Colonic mucosa (tissue), 4 donors: ENCODE data around the gene PAX2. TPM values are rescaled to one million over a fixed set of nuclear protein-coding genes. Genes with fewer than 3 reads are reported as not detected.

Experiments used
- DNase-seq: peaks from one replicate; pipeline ENCODE4 v3.0.0-alpha.2; 2020
- H3K27ac ChIP-seq: fragments of 200-600 bp; one replicate; pipeline ENCODE4 v1.8.0; 2021
- H3K27me3 ChIP-seq: fragments of 200-600 bp; one replicate; pipeline ENCODE4 v1.8.0; 2021
- H3K36me3 ChIP-seq: fragments of 200-600 bp; one replicate; pipeline ENCODE4 v1.8.0; 2021
- H3K4me1 ChIP-seq: fragments of 200-600 bp; one replicate; pipeline ENCODE4 v1.8.0; 2021; ENCODE audit warnings: mild to moderate bottlenecking
- H3K4me3 ChIP-seq: fragments of 200-600 bp; one replicate; pipeline ENCODE4 v1.8.0; 2021
- H3K9ac ChIP-seq, 2 donors: one replicate each; pipeline ENCODE4 v1.7.0; 2013; ENCODE audit warnings: control low read depth in 2 of 2, low read depth in 2 of 2, low read length in 2 of 2
- H3K9me3 ChIP-seq: fragments of 200-600 bp; one replicate; pipeline ENCODE4 v1.8.0; 2021
- CTCF ChIP-seq: fragments of 200-600 bp; IDR thresholded peaks from one replicate; pipeline ENCODE4 v1.8.0; 2022; ENCODE audit warnings: antibody characterized with exemption, mild to moderate bottlenecking
- intact Hi-C: fragments of 100-400 bp; cut with DNase I; formaldehyde crosslinking; loops from one replicate; pipeline ENCODE4 v1.14.1; 2022
- total RNA-seq, 2 donors: library from RNA; stranded (reverse); fragmentation: NEBNext Ultra II Directional in 1 of 2; extraction: Animal tissue kit (Norgen Biotek cat#: 25700) in 1 of 2; gene quantifications; one replicate each; pipeline ENCODE4 v1.2.1, GENCODE V29; 2021
- donor health status: healthy.
- donor health status: DM: no; HTN: no; CAD: no.
- donor health status: DM: no; HTN: no; CAD: no.

Gene PAX2
- total RNA-seq, 2 donors from 2014 or later, result 0.15 TPM; not detected in 1

- H3K36me3 ChIP-seq, result no peaks in the 10 kb centered on the region
- no peak for TF ChIP-seq CTCF
- no peak overlapping the region for H3K27ac ChIP-seq
- peaks cover 8% of the 10 kb centered on the region for H3K27me3 ChIP-seq
- DNase-seq, result no peak
- no peak overlapping the region for H3K9ac ChIP-seq
- intact Hi-C loops, result no loop called here
- no peaks in the 10 kb centered on the region for H3K9me3 ChIP-seq
- no peaks in the 10 kb centered on the region for H3K4me1 ChIP-seq
- H3K4me3 ChIP-seq, result no peak overlapping the region
Measured at GRCh38 chr10:100759331-100759730, 13.9 kb downstream of the PAX2 start.

- no peak for DNase-seq
- Histone ChIP-seq H3K9ac (no peak overlapping the region), H3K4me3 (no peak overlapping the region), H3K9me3 (no peaks in the 10 kb centered on the region), H3K4me1 (no peaks in the 10 kb centered on the region), H3K36me3 (no peaks in the 10 kb centered on the region), H3K27me3 (peaks cover 8% of the 10 kb centered on the region), H3K27ac (no peak overlapping the region)
- TF ChIP-seq CTCF, result no peak
- intact Hi-C loops, result no loop called here
Measured at GRCh38 chr10:100760726-100761125, 15.3 kb downstream of the PAX2 start.

GRCh38 chr10:100761191-100761590 lies 15.8 kb downstream of the PAX2 start:
- no peak for TF ChIP-seq CTCF
- Histone ChIP-seq H3K27me3 (peaks cover 8% of the 10 kb centered on the region), H3K4me1 (no peaks in the 10 kb centered on the region), H3K27ac (no peak overlapping the region), H3K9ac (no peak overlapping the region), H3K36me3 (no peaks in the 10 kb centered on the region), H3K9me3 (no peaks in the 10 kb centered on the region), H3K4me3 (no peak overlapping the region)
- intact Hi-C loops, result no loop called here
- DNase-seq, result no peak

- Histone ChIP-seq H3K4me1 (no peaks in the 10 kb centered on the region), H3K9me3 (no peaks in the 10 kb centered on the region), H3K9ac (no peak overlapping the region), H3K4me3 (no peak overlapping the region), H3K36me3 (no peaks in the 10 kb centered on the region), H3K27ac (no peak overlapping the region), H3K27me3 (peaks cover 8% of the 10 kb centered on the region)
- no peak for TF ChIP-seq CTCF
- no peak for DNase-seq
- intact Hi-C loops, result no loop called here
Measured at GRCh38 chr10:100763043-100763747, 17.8 kb downstream of the PAX2 start.

GRCh38 chr10:100766693-100767421 lies 21.5 kb downstream of the PAX2 start:
- Histone ChIP-seq H3K36me3 (no peaks in the 10 kb centered on the region), H3K9me3 (no peaks in the 10 kb centered on the region), H3K27ac (no peak overlapping the region), H3K27me3 (no peaks in the 10 kb centered on the region), H3K4me1 (no peaks in the 10 kb centered on the region), H3K4me3 (no peak overlapping the region), H3K9ac (no peak overlapping the region)
- no peak for DNase-seq
- intact Hi-C loops, result no loop called here
- TF ChIP-seq CTCF, result no peak
